HG03103 (cell line): Measurements from ENCODE around the gene CAMSAP1.

ENCODE experiments used
- ATAC-seq: cut with Tn5 transposase; IDR thresholded peaks from one replicate; pipeline ENCODE4 v1.9.1; 2021; ENCODE audit warnings: low read depth; ENCODE audit not compliant: unreplicated experiment

CAMSAP1 gene

DNA sequence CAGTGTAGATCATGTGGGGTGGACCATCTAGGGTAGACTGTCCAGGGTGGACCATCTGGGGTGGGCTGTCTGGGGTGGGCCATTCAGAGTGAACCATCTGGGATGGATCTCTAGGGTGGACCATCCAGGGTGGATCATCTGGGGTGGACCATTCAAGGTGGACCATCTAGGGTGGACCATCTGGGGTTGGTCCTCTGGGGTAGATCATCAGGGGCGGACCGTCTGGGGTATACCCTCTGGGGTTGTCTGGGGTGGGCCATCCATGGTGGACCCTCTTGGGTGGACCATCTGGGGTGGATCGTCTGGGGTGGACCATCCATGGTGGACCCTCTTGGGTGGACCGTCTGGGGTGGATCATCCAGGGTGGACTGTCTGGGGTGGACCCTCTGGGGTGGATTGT, 141.1 kb downstream of the CAMSAP1 start:
- no peak for ATAC-seq

- ATAC-seq, result no peak
Measured at GRCh38 chr9:135765416-135765815, 141.9 kb downstream of the CAMSAP1 start.

GRCh38 chr9:135764731-135765130, 142.6 kb downstream of the CAMSAP1 start:
- no peak for ATAC-seq

GRCh38 chr9:135763716-135764446, 143.5 kb downstream of the CAMSAP1 start:
- no peak for ATAC-seq

- ATAC-seq, result no peak
Measured at GRCh38 chr9:135762921-135763320, 144.4 kb downstream of the CAMSAP1 start.

GRCh38 chr9:135761845-135762168, 145.5 kb downstream of the CAMSAP1 start:
- ATAC-seq, result no peak

- ATAC-seq, result no peak
Measured at GRCh38 chr9:135761150-135761844, 146.0 kb downstream of the CAMSAP1 start.

- ATAC-seq, result no peak
Measured at GRCh38 chr9:135760465-135760864, 146.9 kb downstream of the CAMSAP1 start.

DNA sequence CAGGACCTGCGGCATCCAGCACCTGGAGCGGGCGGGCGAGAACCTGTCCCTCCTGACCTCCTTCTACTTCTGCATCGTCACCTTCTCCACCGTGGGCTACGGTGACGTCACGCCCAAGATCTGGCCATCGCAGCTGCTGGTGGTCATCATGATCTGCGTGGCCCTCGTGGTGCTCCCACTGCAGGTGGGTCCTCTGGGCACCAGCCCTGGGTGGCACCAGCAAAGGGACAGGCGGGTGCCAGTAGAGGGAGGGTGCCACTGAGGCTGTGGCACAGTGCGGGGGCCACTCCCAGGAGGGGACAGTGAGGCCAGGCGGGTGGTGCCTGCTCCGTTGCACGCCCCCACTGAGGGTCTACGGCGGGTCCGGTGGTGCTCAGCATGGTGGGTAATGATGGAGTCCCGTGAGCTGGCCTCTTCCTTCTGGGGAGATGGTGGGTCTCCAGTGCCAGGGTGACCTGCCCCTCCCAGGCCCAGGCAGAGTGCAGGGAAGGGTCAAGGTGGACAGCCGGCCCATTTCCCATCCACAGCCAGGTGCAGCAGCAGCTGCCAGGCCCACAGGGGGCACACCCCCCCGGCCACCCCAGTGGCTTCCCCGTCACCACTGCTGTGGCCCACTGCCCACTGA, 147.6 kb downstream of the CAMSAP1 start:
- no peak for ATAC-seq

DNA sequence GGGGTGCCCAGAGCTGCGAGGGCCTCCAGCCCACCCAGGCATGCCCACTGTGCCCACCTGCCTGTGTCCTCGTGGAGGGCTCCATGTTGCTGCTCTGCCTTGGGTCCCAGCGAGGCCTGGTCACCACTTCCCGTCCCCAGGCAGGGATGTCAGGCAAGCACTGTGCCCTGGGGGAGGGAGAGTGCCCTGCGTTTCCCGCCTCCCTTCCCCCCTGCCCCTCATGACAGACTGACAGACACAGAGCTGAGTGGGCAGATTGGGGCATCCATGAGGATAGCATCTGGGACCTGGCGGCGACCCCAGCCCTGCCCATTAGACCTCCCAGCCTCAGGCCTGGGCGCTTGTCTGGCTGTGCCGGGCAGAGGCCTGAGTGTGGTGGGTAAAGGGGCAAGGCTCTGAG, 148.5 kb downstream of the CAMSAP1 start:
- no peak for ATAC-seq
